AG04450 (cell line): ENCODE data around the gene CASKIN2. TPM values are rescaled to one million over a fixed set of nuclear protein-coding genes. Genes with fewer than 3 reads are reported as not detected.

ENCODE experiments used
- CTCF ChIA-PET: fragments of 300-600, 350-600 bp; formaldehyde crosslinking; extraction: SDS; loops from one replicate; lab custom pipeline; 2022; ENCODE audit warnings: antibody characterized with exemption, inconsistent platforms; lab: Charles Lee
- POLR2A ChIA-PET: fragments of 350-600 bp; formaldehyde crosslinking; extraction: SDS; loops from one replicate; lab custom pipeline; 2021; ENCODE audit warnings: antibody characterized with exemption, inconsistent platforms; lab: Yijun Ruan, JAX
- DNase-seq: peaks from one replicate; pipeline ENCODE4 v3.0.0-alpha.2; 2011; ENCODE audit warnings: low read depth, low spot score
- H3K27ac ChIP-seq: one replicate; pipeline ENCODE4 v1.5.1; 2012; ENCODE audit warnings: low read depth, low read length, control low read depth
- H3K27me3 ChIP-seq: one replicate; pipeline ENCODE4 v1.6.0; 2012; ENCODE audit warnings: low read length; ENCODE audit not compliant: control insufficient read depth, insufficient read depth
- H3K4me3 ChIP-seq: 2 replicates; pipeline ENCODE4 v1.5.1; 2011; ENCODE audit warnings: mild to moderate bottlenecking, low read depth, low read length, control low read depth
- H3K9me3 ChIP-seq: 2 replicates; pipeline ENCODE4 v1.5.1; 2012; ENCODE audit warnings: low read length; ENCODE audit not compliant: control insufficient read depth, insufficient read depth
- CTCF ChIP-seq: IDR thresholded peaks from 2 replicates; pipeline ENCODE4 v1.5.1; 2011; ENCODE audit warnings: low read depth, low read length, control low read depth, inconsistent platforms
- polyA plus RNA-seq: library from polyadenylated mRNA; depleted of rRNA; stranded (reverse); fragments of >200 nt; gene quantifications from 2 replicates; pipeline ENCODE4 v1.2.3, GENCODE V29; 2011

The CASKIN2 gene
- polyA plus RNA-seq, 1 experiment: 1.9 TPM

- ChIA-PET POLR2A (interaction anchor here (0.6 kb wide), 1 partner anchor 58 kb away, joined by 11 read pairs; no protein-coding TSS in a partner anchor), CTCF (interaction anchor here (1.1 kb wide), 1 partner anchor 11 kb away, joined by 3 read pairs; the partner anchor contains the start of gene TSEN54)
- TF ChIP-seq CTCF: no peak
- no peaks in the 10 kb centered on the region; the same call in 1 of the 2 replicates for H3K9me3 ChIP-seq
- no peaks in the 10 kb centered on the region for H3K27me3 ChIP-seq
- no peak overlapping the region for H3K4me3 ChIP-seq
- H3K27ac ChIP-seq: no peak overlapping the region
- no peak for DNase-seq
Measured at GRCh38 chr17:75505640-75506039, 9.7 kb downstream of the CASKIN2 start.

- H3K4me3 ChIP-seq: no peak overlapping the region
- H3K9me3 ChIP-seq: no peaks in the 10 kb centered on the region; the same call in 1 of the 2 replicates
- DNase-seq: no peak
- H3K27me3 ChIP-seq: no peaks in the 10 kb centered on the region
- TF ChIP-seq CTCF: no peak
- ChIA-PET CTCF (interaction anchor here (1.1 kb wide), 1 partner anchor 11 kb away, joined by 3 read pairs; the partner anchor contains the start of gene TSEN54), POLR2A (no interaction called here)
- no peak overlapping the region for H3K27ac ChIP-seq
Measured at GRCh38 chr17:75505152-75505409, 10.3 kb downstream of the CASKIN2 start.

- no peaks in the 10 kb centered on the region; the same call in 1 of the 2 replicates for H3K9me3 ChIP-seq
- no peak overlapping the region for H3K4me3 ChIP-seq
- CTCF ChIA-PET: interaction anchor here (1.1 kb wide), 1 partner anchor 12 kb away, joined by 3 read pairs; the partner anchor contains the start of gene TSEN54
- POLR2A ChIA-PET: no interaction called here
- H3K27ac ChIP-seq: no peak overlapping the region
- no peak for DNase-seq
- TF ChIP-seq CTCF: peak; percentile 52
- no peaks in the 10 kb centered on the region for H3K27me3 ChIP-seq
Measured at GRCh38 chr17:75504347-75505151, 10.8 kb downstream of the CASKIN2 start.

GRCh38 chr17:75503976-75504346 is 11.4 kb downstream of the CASKIN2 start:
- H3K27ac ChIP-seq: no peak overlapping the region
- DNase-seq: no peak
- no peaks in the 10 kb centered on the region for H3K27me3 ChIP-seq
- no peak for TF ChIP-seq CTCF
- ChIA-PET POLR2A (no interaction called here), CTCF (interaction anchor here (1.2 kb wide), 1 partner anchor 129 kb away, joined by 5 read pairs; the partner anchor contains the start of gene SMIM5)
- no peak overlapping the region for H3K4me3 ChIP-seq
- H3K9me3 ChIP-seq: no peaks in the 10 kb centered on the region; the same call in 1 of the 2 replicates

GRCh38 chr17:75503337-75503950 is 11.9 kb downstream of the CASKIN2 start:
- H3K27me3 ChIP-seq: no peaks in the 10 kb centered on the region
- no peaks in the 10 kb centered on the region; the same call in 1 of the 2 replicates for H3K9me3 ChIP-seq
- CTCF ChIA-PET: interaction anchor here (1.2 kb wide), 1 partner anchor 130 kb away, joined by 5 read pairs; the partner anchor contains the start of gene SMIM5
- POLR2A ChIA-PET: no interaction called here
- no peak for TF ChIP-seq CTCF
- H3K4me3 ChIP-seq: no peak overlapping the region
- no peak overlapping the region for H3K27ac ChIP-seq
- DNase-seq: no peak
